SK-N-SH treated with all-trans-retinoic acid at 6 μM for 48 hours (cell line): ENCODE measurements around the gene SGIP1.
A peak's percentile ranks its signal among the peaks of the same experiment; 100 is the strongest.

ENCODE experiments used
- ATAC-seq: fragments of 200-7000 bp; cut with Tn5 transposase; 3 replicates; pipeline ENCODE4 v1.9.1; 2020; ENCODE audit warnings: mild to moderate bottlenecking, moderate library complexity
- ARNTL ChIP-seq: fragments of 450-650 bp; formaldehyde crosslinking; IDR thresholded peaks from 2 replicates; pipeline ENCODE4 v1.5.0; 2020; ENCODE audit warnings: low read depth, mild to moderate bottlenecking, moderate library complexity, borderline replicate concordance
- BACH2 ChIP-seq: fragments of 250-450 bp; sonication (Bioruptor Pico); IDR thresholded peaks from 2 replicates; pipeline ENCODE4 v1.9.0; 2021; ENCODE audit warnings: mild to moderate bottlenecking, borderline replicate concordance
- CREB5 ChIP-seq: fragments of 250-450 bp; sonication (Bioruptor Pico); IDR thresholded peaks from 2 replicates; pipeline ENCODE4 v1.5.1; 2020; ENCODE audit warnings: low read depth, mild to moderate bottlenecking, moderate library complexity
- CSDC2 ChIP-seq: fragments of 250-450 bp; sonication (Bioruptor Pico); IDR thresholded peaks from 2 replicates; pipeline ENCODE4 v1.5.0; 2020; ENCODE audit warnings: mild to moderate bottlenecking, moderate library complexity
- CSRNP3 ChIP-seq: fragments of 250-450 bp; sonication (Bioruptor Pico); IDR thresholded peaks from 2 replicates; pipeline ENCODE4 v1.5.1; 2021; ENCODE audit warnings: mild to moderate bottlenecking, moderate library complexity
- ESRRG ChIP-seq: fragments of 250-450 bp; sonication (Bioruptor Pico); IDR thresholded peaks from 2 replicates; pipeline ENCODE4 v1.6.1; 2021; ENCODE audit warnings: mild to moderate bottlenecking
- GLIS3 ChIP-seq: fragments of 250-450 bp; sonication (Bioruptor Pico); IDR thresholded peaks from 2 replicates; pipeline ENCODE4 v1.5.0; 2020; ENCODE audit warnings: mild to moderate bottlenecking, moderate library complexity
- ISL1 ChIP-seq: fragments of 250-450 bp; sonication (Bioruptor Pico); IDR thresholded peaks from 2 replicates; pipeline ENCODE4 v2.1.2; 2022; ENCODE audit warnings: mild to moderate bottlenecking, moderate library complexity
- OSR1 ChIP-seq: fragments of 250-450 bp; sonication (Bioruptor Pico); IDR thresholded peaks from 2 replicates; pipeline ENCODE4 v1.8.0; 2022; ENCODE audit warnings: moderate library complexity, mild to moderate bottlenecking, inconsistent platforms
- PATZ1 ChIP-seq: fragments of 250-450 bp; sonication (Bioruptor Pico); IDR thresholded peaks from 2 replicates; pipeline ENCODE4 v1.8.0; 2020; ENCODE audit warnings: mild to moderate bottlenecking, moderate library complexity, borderline replicate concordance
- POU6F1 ChIP-seq: fragments of 250-450 bp; sonication (Bioruptor Pico); IDR thresholded peaks from 2 replicates; pipeline ENCODE4 v1.8.0; 2021; ENCODE audit warnings: low read depth, mild to moderate bottlenecking, moderate library complexity, borderline replicate concordance
- PPARA ChIP-seq: fragments of 250-450 bp; sonication (Bioruptor Pico); IDR thresholded peaks from 2 replicates; pipeline ENCODE4 v1.5.0; 2020; ENCODE audit warnings: mild to moderate bottlenecking, borderline replicate concordance
- RARB ChIP-seq: fragments of 250-450 bp; sonication (Bioruptor Pico); IDR thresholded peaks from 2 replicates; pipeline ENCODE4 v1.8.0; 2021; ENCODE audit warnings: mild to moderate bottlenecking, moderate library complexity
- SNAI2 ChIP-seq: fragments of 250-450 bp; sonication (Bioruptor Pico); IDR thresholded peaks from 2 replicates; pipeline ENCODE4 v1.5.0; 2020; ENCODE audit warnings: mild to moderate bottlenecking, moderate library complexity
- TCF4 ChIP-seq: fragments of 250-450 bp; sonication (Bioruptor Pico); IDR thresholded peaks from 2 replicates; pipeline ENCODE4 v1.8.0; 2021; ENCODE audit warnings: mild to moderate bottlenecking, moderate library complexity, borderline replicate concordance
- TSHZ2 ChIP-seq: fragments of 250-450 bp; sonication (Bioruptor Pico); IDR thresholded peaks from 2 replicates; pipeline ENCODE4 v1.5.0; 2020; ENCODE audit warnings: mild to moderate bottlenecking, moderate library complexity
- ZC3H10 ChIP-seq: fragments of 250-450 bp; sonication (Bioruptor Pico); IDR thresholded peaks from 2 replicates; pipeline ENCODE4 v1.5.1; 2021; ENCODE audit warnings: mild to moderate bottlenecking, moderate library complexity
- ZFP3 ChIP-seq: fragments of 250-450 bp; sonication (Bioruptor Pico); IDR thresholded peaks from 2 replicates; pipeline ENCODE4 v1.5.0; 2020; ENCODE audit warnings: mild to moderate bottlenecking, moderate library complexity
- ZFP30 ChIP-seq: fragments of 450-650 bp; formaldehyde crosslinking; IDR thresholded peaks from 2 replicates; pipeline ENCODE4 v1.5.0; 2022; ENCODE audit warnings: mild to moderate bottlenecking, moderate library complexity
- ZNF565 ChIP-seq: fragments of 450-650 bp; formaldehyde crosslinking; conservative IDR thresholded peaks from 2 replicates; pipeline ENCODE4 v1.5.0; 2020; ENCODE audit warnings: low read depth, mild to moderate bottlenecking, moderate library complexity
- ZNF70 ChIP-seq: fragments of 450-650 bp; formaldehyde crosslinking; IDR thresholded peaks from 2 replicates; pipeline ENCODE4 v1.5.0; 2020; ENCODE audit warnings: mild to moderate bottlenecking, moderate library complexity

The SGIP1 gene

GRCh38 chr1:66685265-66685664 lies 151.3 kb downstream of the SGIP1 start:
- TF ChIP-seq OSR1 (CRISPR knock-in tag) (no peak), POU6F1 (CRISPR knock-in tag) (no peak), RARB (CRISPR knock-in tag) (no peak), ZNF565 (CRISPR knock-in tag) (no peak), BACH2 (CRISPR knock-in tag) (no peak), TCF4 (no peak), ARNTL (CRISPR knock-in tag) (no peak)
- peak; percentile 18; the same call in 1 of the 3 replicates for ATAC-seq

GRCh38 chr1:66685670-66686069 lies 151.7 kb downstream of the SGIP1 start:
- ATAC-seq: peak; percentile 29; the same call in 1 of the 3 replicates
- TF ChIP-seq ARNTL (CRISPR knock-in tag): no peak
- TF ChIP-seq RARB (CRISPR knock-in tag): no peak
- no peak for TF ChIP-seq CSDC2
- no peak for TF ChIP-seq CSRNP3 (CRISPR knock-in tag)
- TF ChIP-seq ISL1 (CRISPR knock-in tag): no peak
- TF ChIP-seq GLIS3 (CRISPR knock-in tag): no peak
- no peak for TF ChIP-seq PPARA (CRISPR knock-in tag)
- no peak for TF ChIP-seq BACH2 (CRISPR knock-in tag)
- no peak for TF ChIP-seq ZFP30 (CRISPR knock-in tag)
- TF ChIP-seq TSHZ2 (CRISPR knock-in tag): no peak
- no peak for TF ChIP-seq ZNF70 (CRISPR knock-in tag)
- TF ChIP-seq PATZ1 (CRISPR knock-in tag): no peak
- no peak for TF ChIP-seq SNAI2 (CRISPR knock-in tag)
- no peak for TF ChIP-seq TCF4
- TF ChIP-seq ZNF565 (CRISPR knock-in tag): no peak
- TF ChIP-seq POU6F1 (CRISPR knock-in tag): no peak
- TF ChIP-seq ZC3H10 (CRISPR knock-in tag): no peak
- TF ChIP-seq, all 23 proteins: peak for 0

- ATAC-seq: no peak
- TF ChIP-seq OSR1 (CRISPR knock-in tag): no peak
- no peak for TF ChIP-seq ZFP3 (CRISPR knock-in tag)
- no peak for TF ChIP-seq ZC3H10 (CRISPR knock-in tag)
- no peak for TF ChIP-seq ZNF70 (CRISPR knock-in tag)
- no peak for TF ChIP-seq ZNF565 (CRISPR knock-in tag)
- no peak for TF ChIP-seq ESRRG (CRISPR knock-in tag)
- no peak for TF ChIP-seq ZFP30 (CRISPR knock-in tag)
- no peak for TF ChIP-seq GLIS3 (CRISPR knock-in tag)
- no peak for TF ChIP-seq CREB5 (CRISPR knock-in tag)
- TF ChIP-seq CSDC2: no peak
- no peak for TF ChIP-seq RARB (CRISPR knock-in tag)
- TF ChIP-seq ISL1 (CRISPR knock-in tag): no peak
- no peak for TF ChIP-seq PATZ1 (CRISPR knock-in tag)
- no peak for TF ChIP-seq PPARA (CRISPR knock-in tag)
Observed at GRCh38 chr1:66686406-66686805, 152.5 kb downstream of the SGIP1 start.
